ENCODE measurements around the gene HYDIN. TPM values are rescaled to one million over a fixed set of nuclear protein-coding genes. Genes with fewer than 3 reads are reported as not detected.

Gene HYDIN
- total RNA-seq, 4 donors from 2014 or later = 0.33 to 1.5 (median 0.44) TPM; not detected in 1

- TF ChIP-seq CTCF (IDR thresholded peaks at IDR 0.05; ENCODE audit: low read depth) = no peak
These were observed 471.7 kb downstream of the HYDIN start for GRCh38 chr16:70758786-70759185.

Small RNA genes within 50 kb of the gene (small RNA-seq; reads per million reads assigned to genes)
- gene RNU6ATAC25P = not detected

Other genes starting within 250 kb of the HYDIN start
- gene CMTR2, start 58.7 kb upstream of the HYDIN start, total RNA-seq = 10 to 100 TPM; 18.3 to 34.2 (median 24.9) TPM
- gene CALB2, start 128.0 kb upstream of the HYDIN start, total RNA-seq = 100 to 1,000 TPM in 2 of 4 donors, 10 to 100 TPM in 2; 58.5 to 297 (median 87.3) TPM
- not detected for gene TLE7, start 211.3 kb upstream of the HYDIN start, total RNA-seq
- 10 to 100 TPM in 3 of 4 donors, 1 to 10 TPM in 1; 8.5 to 19.0 (median 13.5) TPM for gene ZNF23, start 231.5 kb upstream of the HYDIN start, total RNA-seq